ENCODE data around the gene KCNJ5.

GRCh38 chr11:128857341-128857740 lies 33.8 kb upstream of the KCNJ5 start:
- TF ChIP-seq POLR2A (IDR thresholded peaks at IDR 0.05; ENCODE audit: low read length) (no peak), GATA1 (IDR thresholded peaks at IDR 0.05; ENCODE audit: low read depth, low read length) (no peak)
